Left renal cortex interstitium (tissue), 4 donors: Measurements from ENCODE around the gene TBCD. TPM values are rescaled to one million over a fixed set of nuclear protein-coding genes. Genes with fewer than 3 reads are reported as not detected.

Experiments used
- DNase-seq, 4 donors: peaks; one replicate each; pipeline ENCODE4 v3.0.0-alpha.2; 2013; ENCODE audit warnings: low read depth in 4 of 4, low spot score in 2 of 4, missing footprints in 1 of 4
- polyA plus RNA-seq, 4 donors: library from polyadenylated mRNA; unstranded; fragments of 120-200 nt; gene quantifications; one replicate each; pipeline ENCODE4 v1.2.1, GENCODE V29; 2013; ENCODE audit not compliant: insufficient read length in 4 of 4

Gene TBCD
- polyA plus RNA-seq, 4 donors: 60.5 to 87.2 (median 73.3) TPM

GRCh38 chr17:82787081-82787848, 35.4 kb downstream of the TBCD start:
- no peak for DNase-seq

- DNase-seq: no peak
Measured at GRCh38 chr17:82788206-82789001, 36.5 kb downstream of the TBCD start.

GRCh38 chr17:82789051-82789592, 37.3 kb downstream of the TBCD start:
- no peak for DNase-seq

GRCh38 chr17:82789806-82790205, 37.9 kb downstream of the TBCD start:
- DNase-seq: no peak

- DNase-seq: no peak
Measured at GRCh38 chr17:82790391-82790790, 38.5 kb downstream of the TBCD start.

GRCh38 chr17:82791532-82791931, 39.7 kb downstream of the TBCD start:
- peak in 2 of 4 donors; percentile 15 to 34 for DNase-seq

- DNase-seq: no peak
Measured at GRCh38 chr17:82793974-82794630, 42.2 kb downstream of the TBCD start.

- DNase-seq: no peak
Measured at GRCh38 chr17:82794781-82795482, 43.1 kb downstream of the TBCD start.

GRCh38 chr17:82795615-82796014, 43.8 kb downstream of the TBCD start:
- DNase-seq: no peak

GRCh38 chr17:82797061-82797460, 45.2 kb downstream of the TBCD start:
- no peak for DNase-seq

- no peak for DNase-seq
Measured at GRCh38 chr17:82798752-82799151, 46.9 kb downstream of the TBCD start.

- no peak for DNase-seq
Measured at GRCh38 chr17:82799591-82799990, 47.7 kb downstream of the TBCD start.

- DNase-seq: no peak
Measured at GRCh38 chr17:82800885-82801284, 49.0 kb downstream of the TBCD start.

- no peak for DNase-seq
Measured at GRCh38 chr17:82801377-82801970, 49.6 kb downstream of the TBCD start.

- DNase-seq: no peak
Measured at GRCh38 chr17:82802075-82802780, 50.4 kb downstream of the TBCD start.

- no peak for DNase-seq
Measured at GRCh38 chr17:82803185-82803584, 51.3 kb downstream of the TBCD start.

- no peak for DNase-seq
Measured at GRCh38 chr17:82803606-82804005, 51.7 kb downstream of the TBCD start.

- no peak for DNase-seq
Measured at GRCh38 chr17:82804442-82805191, 52.8 kb downstream of the TBCD start.

- DNase-seq: no peak
Measured at GRCh38 chr17:82805254-82805653, 53.4 kb downstream of the TBCD start.
